Measurements from ENCODE around the gene TELO2.
A peak's percentile ranks its signal among the peaks of the same experiment; 100 is the strongest.

DNA sequence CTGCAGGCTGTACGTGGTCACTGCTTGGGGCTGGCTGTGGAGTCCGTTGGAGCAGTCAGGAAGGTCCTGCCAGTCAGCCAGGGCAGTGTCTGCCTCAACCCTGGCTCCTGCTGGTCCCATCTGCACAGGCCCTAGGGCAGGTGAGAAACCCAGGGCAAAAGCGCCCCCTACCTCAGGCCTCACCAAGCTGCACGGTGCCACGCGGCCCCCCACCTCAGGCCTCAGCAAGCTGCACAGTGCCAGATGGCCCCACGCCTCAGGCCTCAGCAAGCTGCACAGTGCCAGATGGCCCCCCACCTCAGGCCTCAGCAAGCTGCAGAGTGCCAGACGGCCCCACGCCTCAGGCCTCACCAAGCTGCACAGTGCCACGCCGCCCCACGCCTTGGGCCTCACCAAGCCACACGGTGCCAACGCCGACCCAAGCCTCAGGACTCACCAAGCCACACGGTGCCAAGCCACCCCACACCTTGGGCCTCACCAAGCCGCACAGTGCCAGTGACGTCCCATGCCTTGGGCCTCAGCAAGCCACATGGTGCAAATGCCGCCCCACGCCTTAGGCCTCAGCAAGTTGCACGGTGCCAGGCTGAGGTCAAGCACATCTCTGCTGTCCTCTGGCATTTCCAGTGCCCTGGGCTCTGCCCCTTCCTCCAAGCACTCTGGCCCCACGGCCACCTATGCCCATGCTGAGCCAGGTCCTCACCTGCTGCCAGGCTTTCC, 45.8 kb downstream of the TELO2 start:
- TF ChIP-seq, protein P1, sequence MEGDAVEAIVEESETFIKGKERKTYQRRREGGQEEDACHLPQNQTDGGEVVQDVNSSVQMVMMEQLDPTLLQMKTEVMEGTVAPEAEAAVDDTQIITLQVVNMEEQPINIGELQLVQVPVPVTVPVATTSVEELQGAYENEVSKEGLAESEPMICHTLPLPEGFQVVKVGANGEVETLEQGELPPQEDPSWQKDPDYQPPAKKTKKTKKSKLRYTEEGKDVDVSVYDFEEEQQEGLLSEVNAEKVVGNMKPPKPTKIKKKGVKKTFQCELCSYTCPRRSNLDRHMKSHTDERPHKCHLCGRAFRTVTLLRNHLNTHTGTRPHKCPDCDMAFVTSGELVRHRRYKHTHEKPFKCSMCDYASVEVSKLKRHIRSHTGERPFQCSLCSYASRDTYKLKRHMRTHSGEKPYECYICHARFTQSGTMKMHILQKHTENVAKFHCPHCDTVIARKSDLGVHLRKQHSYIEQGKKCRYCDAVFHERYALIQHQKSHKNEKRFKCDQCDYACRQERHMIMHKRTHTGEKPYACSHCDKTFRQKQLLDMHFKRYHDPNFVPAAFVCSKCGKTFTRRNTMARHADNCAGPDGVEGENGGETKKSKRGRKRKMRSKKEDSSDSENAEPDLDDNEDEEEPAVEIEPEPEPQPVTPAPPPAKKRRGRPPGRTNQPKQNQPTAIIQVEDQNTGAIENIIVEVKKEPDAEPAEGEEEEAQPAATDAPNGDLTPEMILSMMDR (IDR thresholded peaks at IDR 0.05; ENCODE audit: low read length): peak; percentile 52
- no peak for TF ChIP-seq EZH2 (IDR thresholded peaks at IDR 0.05; ENCODE audit: borderline replicate concordance, low read length)
